ENCODE measurements around the gene KDM3A. TPM values are rescaled to one million over a fixed set of nuclear protein-coding genes. Genes with fewer than 3 reads are reported as not detected.

Gene KDM3A
- total RNA-seq, 4 donors from 2014 or later, result 40.5 to 81.8 (median 63.2) TPM

GRCh38 chr2:86411396-86411795 lies 29.8 kb upstream of the KDM3A start:
- WGBS, 2 donors (ENCODE audit: low coverage in 1 of 2), result 60 to 84% methylated on average over 1 to 6 of the region's 6 CpGs
- H3K9me3 ChIP-seq, result no peaks in the 10 kb centered on the region
- H3K4me1 ChIP-seq, result no peaks in the 10 kb centered on the region
- peaks cover 11% of the 10 kb centered on the region for H3K27me3 ChIP-seq
- no peak for ATAC-seq
- H3K27ac ChIP-seq, result no peak overlapping the region
- H3K36me3 ChIP-seq, result no peaks in the 10 kb centered on the region
- no peak for TF ChIP-seq CTCF (IDR thresholded peaks at IDR 0.05)
- no peak for TF ChIP-seq POLR2AphosphoS5 (IDR thresholded peaks at IDR 0.05)
- TF ChIP-seq EP300 (IDR thresholded peaks at IDR 0.05), result no peak
- no peak for TF ChIP-seq POLR2A (IDR thresholded peaks at IDR 0.05)
- no peak overlapping the region for H3K4me3 ChIP-seq

- 68 to 100% methylated on average over 1 to 3 of the region's 3 CpGs for WGBS, 2 donors (ENCODE audit: low coverage in 1 of 2)
- no peak for ATAC-seq
- Histone ChIP-seq H3K4me3 (no peak overlapping the region), H3K4me1 (no peaks in the 10 kb centered on the region), H3K36me3 (no peaks in the 10 kb centered on the region), H3K27me3 (peaks cover 11% of the 10 kb centered on the region), H3K27ac (no peak overlapping the region), H3K9me3 (no peaks in the 10 kb centered on the region)
- no peak for TF ChIP-seq POLR2A (IDR thresholded peaks at IDR 0.05)
- no peak for TF ChIP-seq EP300 (IDR thresholded peaks at IDR 0.05)
- no peak for TF ChIP-seq CTCF (IDR thresholded peaks at IDR 0.05)
- TF ChIP-seq POLR2AphosphoS5 (IDR thresholded peaks at IDR 0.05), result no peak
Observed at GRCh38 chr2:86412007-86412406, 29.2 kb upstream of the KDM3A start.

GRCh38 chr2:86413296-86414094 lies 27.7 kb upstream of the KDM3A start:
- Histone ChIP-seq H3K9me3 (no peaks in the 10 kb centered on the region), H3K4me1 (no peaks in the 10 kb centered on the region), H3K27me3 (peaks cover 11% of the 10 kb centered on the region), H3K36me3 (no peaks in the 10 kb centered on the region), H3K27ac (no peak overlapping the region), H3K4me3 (no peak overlapping the region)
- ATAC-seq, result no peak
- 27 to 41% methylated on average over 8 of the region's 8 CpGs for WGBS, 2 donors (ENCODE audit: low coverage in 1 of 2)
- no peak for TF ChIP-seq CTCF (IDR thresholded peaks at IDR 0.05)
- TF ChIP-seq POLR2A (IDR thresholded peaks at IDR 0.05), result no peak

- peaks cover 11% of the 10 kb centered on the region for H3K27me3 ChIP-seq
- H3K36me3 ChIP-seq, result no peaks in the 10 kb centered on the region
- H3K27ac ChIP-seq, result no peak overlapping the region
- H3K4me1 ChIP-seq, result no peaks in the 10 kb centered on the region
- H3K9me3 ChIP-seq, result no peaks in the 10 kb centered on the region
- TF ChIP-seq CTCF (IDR thresholded peaks at IDR 0.05) (no peak), POLR2AphosphoS5 (IDR thresholded peaks at IDR 0.05) (no peak), EP300 (IDR thresholded peaks at IDR 0.05) (no peak), POLR2A (IDR thresholded peaks at IDR 0.05) (no peak)
- no peak for ATAC-seq
- 100% methylated on average over 2 of the region's 3 CpGs; no CpG with 5 or more reads in 1 of the 2 donors for WGBS, 2 donors (ENCODE audit: low coverage in 1 of 2)
- H3K4me3 ChIP-seq, result no peak overlapping the region
Observed at GRCh38 chr2:86414996-86415395, 26.2 kb upstream of the KDM3A start.

GRCh38 chr2:86416146-86416545 lies 25.0 kb upstream of the KDM3A start:
- H3K4me1 ChIP-seq, result no peaks in the 10 kb centered on the region
- no peak overlapping the region for H3K27ac ChIP-seq
- TF ChIP-seq POLR2A (IDR thresholded peaks at IDR 0.05) (no peak), POLR2AphosphoS5 (IDR thresholded peaks at IDR 0.05) (no peak), CTCF (IDR thresholded peaks at IDR 0.05) (no peak), EP300 (IDR thresholded peaks at IDR 0.05) (no peak)
- no peak for ATAC-seq
- no peak overlapping the region for H3K4me3 ChIP-seq
- H3K27me3 ChIP-seq, result peaks cover 11% of the 10 kb centered on the region
- H3K9me3 ChIP-seq, result no peaks in the 10 kb centered on the region
- no peaks in the 10 kb centered on the region for H3K36me3 ChIP-seq
- WGBS, 2 donors (ENCODE audit: low coverage in 1 of 2), result 96 to 100% methylated on average over 1 to 2 of the region's 2 CpGs
